Right lobe of liver (tissue), 4 donors: ENCODE results near the gene PIGO.

Experiments
- POLR2A ChIP-seq: fragments of 450-650 bp; IDR thresholded peaks from one replicate; pipeline ENCODE4 v1.6.1; 2017; ENCODE audit warnings: antibody characterized with exemption, mild to moderate bottlenecking
- TF ChIP-seq, protein P1 (sequence below), 4 donors: fragments of 200-600 bp in 3 of 4; fragments of 450-650 bp in 1 of 4; IDR thresholded peaks; one replicate each; pipeline versions ENCODE4 v1.5.1 to v1.8.0; 2016 to 2022; ENCODE audit warnings: antibody characterized with exemption in 4 of 4, mild to moderate bottlenecking in 2 of 4
- donor health status: DM: no; HTN: no; CAD: no.
- donor health status: DM: no; HTN: no; CAD: no.
- donor health status: DM: no; HTN: yes; CAD: no.

DNA sequence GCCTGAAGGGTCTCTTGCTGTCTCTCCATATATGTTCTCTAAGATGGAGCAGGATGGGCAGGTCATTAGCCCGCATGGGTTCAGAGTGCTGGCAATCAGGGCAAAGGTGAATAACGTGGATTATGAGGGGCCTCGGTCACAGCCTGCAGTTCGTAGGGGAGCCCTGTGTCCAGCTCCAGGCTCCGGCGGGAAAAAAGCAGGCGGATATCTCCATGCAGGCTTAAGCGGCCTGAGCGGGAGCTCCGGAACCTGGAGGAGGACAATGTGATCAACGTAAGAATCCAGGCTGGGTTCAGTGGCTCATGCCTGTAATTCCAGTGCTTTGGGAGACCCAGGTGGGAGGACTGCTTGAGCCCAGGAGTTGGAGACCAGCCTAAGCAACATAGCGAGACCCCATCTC lies 8.7 kb upstream of the PIGO start:
- TF ChIP-seq, protein P1, sequence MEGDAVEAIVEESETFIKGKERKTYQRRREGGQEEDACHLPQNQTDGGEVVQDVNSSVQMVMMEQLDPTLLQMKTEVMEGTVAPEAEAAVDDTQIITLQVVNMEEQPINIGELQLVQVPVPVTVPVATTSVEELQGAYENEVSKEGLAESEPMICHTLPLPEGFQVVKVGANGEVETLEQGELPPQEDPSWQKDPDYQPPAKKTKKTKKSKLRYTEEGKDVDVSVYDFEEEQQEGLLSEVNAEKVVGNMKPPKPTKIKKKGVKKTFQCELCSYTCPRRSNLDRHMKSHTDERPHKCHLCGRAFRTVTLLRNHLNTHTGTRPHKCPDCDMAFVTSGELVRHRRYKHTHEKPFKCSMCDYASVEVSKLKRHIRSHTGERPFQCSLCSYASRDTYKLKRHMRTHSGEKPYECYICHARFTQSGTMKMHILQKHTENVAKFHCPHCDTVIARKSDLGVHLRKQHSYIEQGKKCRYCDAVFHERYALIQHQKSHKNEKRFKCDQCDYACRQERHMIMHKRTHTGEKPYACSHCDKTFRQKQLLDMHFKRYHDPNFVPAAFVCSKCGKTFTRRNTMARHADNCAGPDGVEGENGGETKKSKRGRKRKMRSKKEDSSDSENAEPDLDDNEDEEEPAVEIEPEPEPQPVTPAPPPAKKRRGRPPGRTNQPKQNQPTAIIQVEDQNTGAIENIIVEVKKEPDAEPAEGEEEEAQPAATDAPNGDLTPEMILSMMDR (IDR thresholded peaks at IDR 0.05) = no peak
- TF ChIP-seq POLR2A = no peak
